GM18517 (cell line): ENCODE data around the gene SLC29A2.
"Not testable (repeated sequence)": the region's sequence is repeated elsewhere in the genome, so short reads cannot be mapped to it uniquely, and the experiment has no call there.

Experiments
- ATAC-seq: cut with Tn5 transposase; IDR thresholded peaks from one replicate; pipeline ENCODE4 v1.9.1; 2021; ENCODE audit warnings: mild to moderate bottlenecking, moderate library complexity; ENCODE audit not compliant: unreplicated experiment

Gene SLC29A2

DNA sequence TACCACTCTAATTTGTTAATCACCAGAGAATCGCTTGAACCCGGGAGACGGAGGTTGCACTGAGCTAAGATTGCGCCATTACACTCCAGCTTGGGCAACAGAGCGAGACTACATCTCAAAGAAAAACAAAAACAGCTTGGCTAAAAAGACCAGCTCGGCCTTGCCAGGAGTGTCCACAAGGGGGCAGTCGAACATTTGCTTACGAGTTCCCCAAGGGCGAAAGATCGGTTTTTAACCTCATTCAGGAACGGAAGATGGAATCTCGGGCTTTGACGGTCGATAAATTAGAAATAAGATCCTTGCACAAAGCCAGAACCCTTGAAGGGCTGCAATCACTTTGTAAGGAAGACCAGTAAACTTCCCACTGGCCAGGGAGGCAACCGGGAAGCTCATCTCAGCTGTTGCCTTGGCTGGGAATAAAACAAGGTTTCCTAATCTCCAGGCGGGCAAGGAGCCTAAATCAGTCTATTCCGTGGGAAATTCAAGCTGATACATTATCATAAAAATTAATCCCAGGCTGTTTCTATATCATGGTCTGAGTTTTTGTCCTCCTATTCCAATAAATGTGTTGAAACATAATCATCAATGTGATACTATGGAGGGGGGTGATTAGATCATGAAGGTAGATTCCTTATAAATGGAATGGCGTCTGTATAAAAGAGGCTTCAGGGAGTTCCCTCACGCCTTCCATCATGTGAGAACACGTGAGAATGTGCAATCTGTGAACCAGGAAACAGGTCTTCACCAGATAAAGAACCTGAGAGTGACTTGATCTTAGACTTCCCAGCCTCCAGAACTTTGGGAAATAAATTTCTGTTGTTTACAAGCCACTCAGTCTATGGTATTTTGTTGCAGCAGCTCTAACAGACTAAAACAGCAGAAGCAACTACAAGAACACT is 14.9 kb upstream of the SLC29A2 start:
- peak; percentile 55 for ATAC-seq

DNA sequence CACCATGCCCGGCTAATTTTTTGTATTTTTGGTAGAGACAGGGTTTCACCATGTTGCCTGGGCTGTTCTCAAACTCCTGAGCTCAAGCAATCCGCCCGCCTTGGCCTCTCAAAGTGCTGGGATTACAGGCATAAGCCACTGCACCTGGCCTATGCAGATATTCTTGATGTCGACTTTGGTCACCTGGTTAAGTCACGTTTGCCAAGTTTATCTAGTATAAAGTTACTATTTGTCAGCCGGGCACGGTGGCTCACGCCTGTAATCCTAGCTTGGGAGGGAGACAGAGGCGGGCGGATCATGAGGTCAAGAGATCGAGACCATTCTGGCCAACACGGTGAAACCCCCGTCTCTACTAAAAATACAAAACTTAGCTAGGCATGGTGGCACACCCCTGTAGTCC is 12.8 kb upstream of the SLC29A2 start:
- not testable (repeated sequence) for ATAC-seq

DNA sequence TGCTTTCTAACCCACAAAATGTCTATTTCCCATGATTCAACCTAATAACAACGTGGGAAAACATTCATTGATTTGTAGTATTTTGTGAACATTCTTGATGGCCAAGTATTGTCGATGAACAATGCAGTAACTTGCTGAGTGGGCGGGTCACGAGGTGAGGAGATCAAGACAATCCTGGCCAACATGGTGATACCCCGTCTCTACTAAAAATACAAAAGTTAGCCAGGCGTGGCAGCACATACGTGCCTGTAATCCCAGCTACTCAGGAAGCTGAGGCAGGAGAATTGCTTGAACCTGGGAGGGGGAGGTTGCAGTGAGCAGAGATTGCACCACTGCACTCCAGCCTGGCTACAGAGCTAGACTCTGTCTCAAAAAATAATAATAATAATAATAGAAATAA is 8.7 kb upstream of the SLC29A2 start:
- ATAC-seq: not testable (repeated sequence)

DNA sequence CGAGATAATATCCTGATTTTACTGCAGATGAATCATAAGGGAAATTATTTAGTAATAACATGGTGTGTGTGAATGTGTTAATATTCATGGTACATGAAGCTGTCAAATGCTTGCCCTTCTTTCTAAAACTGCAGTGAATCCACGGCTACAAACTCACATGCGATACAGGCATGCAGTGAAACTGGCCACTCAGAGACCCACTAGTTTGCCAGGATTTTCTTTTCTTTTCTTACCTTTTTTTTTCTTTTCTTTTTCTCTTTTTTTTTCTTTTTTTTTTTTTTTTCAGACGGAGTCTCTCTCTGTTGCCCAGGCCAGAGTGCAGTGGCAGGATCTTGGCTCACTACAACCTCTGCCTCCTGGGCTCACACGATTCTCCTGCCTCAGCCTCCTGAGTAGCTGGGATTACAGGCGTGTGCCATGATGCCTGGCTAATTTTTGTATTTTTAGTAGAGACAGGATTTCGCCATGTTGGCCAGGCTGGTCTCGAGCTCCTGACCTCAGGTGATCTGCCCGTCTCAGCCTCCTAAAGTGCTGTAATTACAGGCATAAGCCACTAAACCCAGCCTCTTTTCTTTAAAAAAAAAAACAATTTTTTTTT is 2.2 kb upstream of the SLC29A2 start:
- not testable (repeated sequence) for ATAC-seq

DNA sequence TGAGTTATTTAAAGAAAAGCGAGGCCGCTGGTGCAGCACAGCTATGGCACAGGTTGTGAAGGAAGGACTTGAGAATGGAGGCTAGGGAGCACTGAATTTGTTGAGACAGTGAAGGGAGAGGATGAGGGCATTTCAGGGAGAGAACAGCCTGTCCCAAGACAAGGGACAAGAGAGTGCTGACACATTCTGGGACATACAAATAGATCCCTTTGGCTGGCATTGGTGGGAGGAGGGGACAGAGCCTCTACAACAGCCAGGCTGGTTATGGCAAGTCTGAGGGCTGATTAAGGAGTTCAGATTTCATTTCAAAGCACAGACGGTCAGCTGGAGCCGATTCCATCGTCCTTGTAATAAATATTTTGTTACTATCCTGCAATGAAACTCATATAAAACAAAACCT is 1.7 kb upstream of the SLC29A2 start:
- ATAC-seq: no peak

DNA sequence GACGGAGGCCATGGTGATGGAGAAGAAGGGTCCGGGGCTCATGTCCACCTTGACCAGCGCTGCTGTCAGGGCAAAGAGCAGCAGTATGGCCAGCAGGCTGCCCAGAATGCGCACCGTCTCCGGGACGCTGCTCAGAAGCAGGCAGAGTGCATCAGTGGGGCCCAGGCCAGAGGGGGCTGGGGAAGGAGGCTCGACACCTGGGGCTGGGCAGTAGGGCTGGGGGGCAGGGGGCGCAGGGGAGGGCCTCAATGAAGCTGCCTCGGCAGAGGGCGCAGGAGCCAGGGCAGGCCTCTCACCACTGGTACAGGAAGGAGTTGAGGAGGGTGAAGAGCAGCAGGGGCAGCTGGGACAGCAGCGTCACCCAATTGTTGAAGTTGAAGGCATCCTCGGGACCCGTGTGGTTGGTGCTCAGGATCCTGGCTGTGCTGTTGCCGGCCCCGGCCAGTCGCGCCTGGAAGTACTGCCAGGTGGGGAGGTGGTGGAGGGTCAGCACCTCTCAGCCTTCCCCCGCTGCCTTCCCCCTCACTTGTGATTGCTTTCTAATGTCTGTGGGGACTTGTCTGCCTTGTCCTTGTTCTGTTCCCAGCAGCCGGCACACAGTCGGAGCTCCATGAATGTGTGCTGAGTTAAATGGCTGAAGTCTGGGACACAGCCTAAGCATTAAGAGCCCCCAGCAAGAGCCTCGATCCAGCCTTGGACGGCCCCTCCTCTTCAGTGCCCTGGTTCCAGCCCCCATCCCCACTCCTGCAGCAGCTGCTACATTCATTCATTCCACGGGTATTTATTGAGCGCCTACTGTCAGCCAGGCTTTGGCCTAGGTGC is 2.3 kb downstream of the SLC29A2 start:
- no peak for ATAC-seq

DNA sequence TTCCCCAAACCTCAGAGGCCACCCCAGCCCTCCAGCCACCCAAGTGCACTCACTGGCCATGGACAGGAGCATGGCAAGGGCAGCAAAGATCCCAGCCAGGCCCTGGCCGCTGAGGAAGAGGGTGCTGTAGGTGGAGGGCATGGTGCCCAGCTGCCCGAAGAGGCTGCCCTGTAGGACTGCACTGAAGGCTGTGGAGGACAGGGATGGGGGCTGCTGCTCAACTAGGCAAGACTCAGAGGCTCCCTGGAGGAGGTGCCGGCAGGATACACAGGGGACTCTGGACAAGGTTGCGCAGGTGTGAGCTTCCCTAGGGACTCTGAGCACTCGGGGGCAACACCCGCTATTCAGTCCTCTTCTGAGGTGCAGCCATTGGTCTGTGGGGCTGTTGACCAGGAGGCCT is 3.1 kb downstream of the SLC29A2 start:
- ATAC-seq: no peak

DNA sequence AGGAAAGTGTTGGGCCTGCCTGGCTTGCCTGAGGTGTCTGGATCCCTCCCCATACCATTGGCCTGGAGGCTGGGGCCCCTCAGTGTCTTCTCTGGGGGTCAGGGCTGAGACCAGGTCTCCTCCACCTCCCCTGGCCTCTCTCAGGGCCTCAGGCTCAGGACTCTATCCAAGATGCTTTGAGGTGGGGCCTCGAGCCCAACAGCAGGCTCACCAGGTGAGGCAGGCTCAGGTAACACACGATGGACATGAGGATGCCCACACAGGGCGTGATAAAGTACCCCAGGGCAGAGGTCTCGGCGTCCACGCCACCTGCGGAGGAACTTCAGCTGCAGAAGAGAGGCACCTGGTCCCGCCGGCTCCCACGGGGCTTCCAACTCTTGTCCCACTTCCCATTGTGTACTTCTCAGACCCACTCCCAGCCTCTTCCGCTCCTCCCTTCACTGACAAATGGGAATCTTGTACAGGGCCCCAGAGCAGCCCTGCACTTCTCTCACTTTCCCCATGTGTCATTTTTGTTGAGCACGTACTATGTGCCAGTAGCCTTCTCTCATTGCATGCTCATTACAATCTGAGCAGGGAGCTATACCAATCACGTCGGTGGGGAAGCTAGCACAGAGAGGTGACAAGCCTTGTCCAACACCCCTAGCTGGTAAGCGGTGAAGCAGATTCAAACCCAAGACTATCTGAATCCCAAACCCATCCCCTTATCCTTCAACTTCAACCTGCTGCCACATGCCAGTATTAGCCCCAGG is 3.8 kb downstream of the SLC29A2 start:
- ATAC-seq: no peak

DNA sequence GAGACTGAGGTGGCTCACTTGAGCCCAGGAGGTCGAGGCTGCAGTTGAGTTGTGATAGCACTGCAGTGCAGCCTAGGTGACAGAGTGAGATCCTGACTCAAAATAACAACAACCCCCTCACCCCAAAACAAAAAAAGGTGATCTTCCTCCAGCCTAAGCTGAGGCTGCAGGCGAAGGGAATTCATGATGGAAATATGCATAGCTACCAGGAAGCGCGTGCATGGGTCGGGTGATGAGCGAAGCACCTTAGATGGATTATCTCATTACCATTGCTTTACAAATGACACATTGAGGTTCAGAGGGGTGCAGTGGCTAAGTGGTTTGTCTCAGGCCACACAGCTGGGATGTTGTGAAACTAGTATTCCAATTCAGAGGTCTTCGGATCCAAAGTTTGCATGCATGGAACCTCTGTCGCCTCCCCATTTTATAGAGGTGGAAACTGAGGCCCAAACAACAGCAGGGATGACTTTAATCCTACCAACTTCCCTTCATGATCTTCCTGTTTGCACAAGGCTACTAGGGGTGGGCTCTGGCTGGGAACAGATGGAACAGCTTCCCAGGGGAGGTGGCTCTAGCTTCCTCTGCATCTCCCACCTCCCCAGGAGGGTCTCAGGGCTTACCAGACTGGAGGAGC is 4.6 kb downstream of the SLC29A2 start:
- ATAC-seq: no peak

DNA sequence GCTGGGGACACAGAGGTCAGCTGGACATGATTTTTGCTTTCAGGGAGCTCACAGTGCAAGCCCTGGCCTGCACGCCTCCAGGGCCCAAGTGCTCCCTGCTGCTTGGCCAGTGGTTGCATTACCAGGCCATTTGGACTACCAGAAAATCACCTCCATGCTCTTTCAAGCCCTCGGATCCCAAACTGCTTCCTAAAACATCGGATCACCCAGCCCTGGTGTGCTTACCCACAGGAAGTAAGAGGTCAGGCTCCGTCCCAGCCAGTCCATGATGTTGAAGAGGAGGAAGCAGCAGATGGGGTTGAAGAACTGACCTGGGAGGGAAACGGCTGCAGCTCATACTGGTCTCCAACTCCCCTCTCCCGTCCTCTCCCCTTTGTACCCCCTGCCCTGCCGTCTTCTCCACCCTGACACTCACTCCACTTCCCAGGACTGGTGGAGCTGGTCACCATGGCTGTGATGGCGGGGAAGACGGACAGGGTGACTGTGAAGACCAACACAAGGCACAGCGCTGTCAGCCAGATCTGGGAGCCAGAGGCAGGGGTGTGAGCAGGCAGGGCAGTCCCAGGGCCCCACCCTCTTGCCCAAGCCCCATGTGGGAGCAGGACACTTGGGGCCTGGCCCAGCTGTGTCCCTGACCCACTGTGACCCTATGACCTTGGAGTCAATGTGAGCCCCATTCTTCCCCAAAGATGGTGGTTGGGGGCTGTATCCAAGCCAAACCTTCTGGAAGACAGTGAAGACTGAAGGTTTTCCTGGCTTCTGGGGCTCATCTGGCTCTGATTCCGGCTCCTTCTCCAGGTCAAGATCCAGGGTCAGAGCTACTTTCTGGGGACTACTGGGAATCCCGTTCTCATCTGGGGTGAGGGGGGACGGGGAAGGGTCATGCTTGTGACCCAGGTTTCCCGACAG is 5.6 kb downstream of the SLC29A2 start:
- ATAC-seq: no peak

DNA sequence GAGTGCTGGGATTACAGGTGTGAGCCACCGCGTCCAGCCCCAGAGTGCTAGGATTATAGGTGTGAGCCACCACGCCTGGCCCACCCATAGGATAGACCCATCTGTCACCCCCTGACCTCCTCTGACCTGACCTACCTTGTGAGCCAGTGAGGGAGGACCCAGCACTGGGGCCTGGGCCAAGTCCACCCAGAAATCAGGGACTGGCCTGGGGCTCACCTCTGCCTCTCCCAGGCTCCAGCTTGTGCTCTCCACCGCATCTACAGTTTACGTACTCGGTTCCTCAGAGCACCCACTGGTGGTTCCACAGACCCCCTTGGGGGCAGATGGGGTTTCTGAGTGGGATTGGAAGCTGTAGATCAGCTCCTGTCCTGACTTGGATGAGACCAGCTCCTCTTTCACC is 6.4 kb downstream of the SLC29A2 start:
- ATAC-seq: no peak

DNA sequence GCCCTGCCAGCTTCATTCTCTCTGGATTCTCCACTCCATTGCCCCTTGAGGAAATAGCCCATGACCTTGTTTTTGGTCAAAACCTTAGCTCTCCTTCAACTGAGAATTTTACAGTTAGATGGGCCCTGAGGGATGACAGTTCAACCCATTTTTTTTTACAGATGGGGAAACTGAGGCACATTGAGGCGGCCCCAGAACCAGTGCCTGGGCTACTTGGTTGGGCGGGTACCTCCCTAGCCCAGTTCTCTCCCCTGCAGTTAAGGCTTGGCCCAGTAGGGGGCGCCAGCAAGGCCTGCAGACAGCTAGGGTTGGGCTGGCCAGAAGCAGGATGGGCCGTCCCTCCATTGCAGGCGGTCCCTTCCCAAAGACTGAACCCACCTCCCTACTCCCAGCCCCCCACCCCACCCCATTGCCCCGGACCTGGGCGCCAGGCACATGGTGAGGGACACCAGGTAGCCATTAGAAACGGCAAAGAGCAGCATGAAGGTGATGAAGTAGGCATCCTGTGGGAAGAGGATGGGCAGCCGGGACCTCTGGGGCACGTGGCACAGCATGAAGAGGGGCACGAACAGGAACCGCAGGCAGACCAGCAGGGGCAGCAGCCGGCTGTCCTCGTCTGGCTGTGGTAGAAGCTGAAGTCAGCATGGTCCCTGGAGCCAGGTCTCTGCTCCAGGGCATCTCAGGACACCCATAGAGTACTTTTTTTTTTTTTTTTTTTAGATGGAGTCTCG is 7.6 kb downstream of the SLC29A2 start:
- ATAC-seq: no peak

DNA sequence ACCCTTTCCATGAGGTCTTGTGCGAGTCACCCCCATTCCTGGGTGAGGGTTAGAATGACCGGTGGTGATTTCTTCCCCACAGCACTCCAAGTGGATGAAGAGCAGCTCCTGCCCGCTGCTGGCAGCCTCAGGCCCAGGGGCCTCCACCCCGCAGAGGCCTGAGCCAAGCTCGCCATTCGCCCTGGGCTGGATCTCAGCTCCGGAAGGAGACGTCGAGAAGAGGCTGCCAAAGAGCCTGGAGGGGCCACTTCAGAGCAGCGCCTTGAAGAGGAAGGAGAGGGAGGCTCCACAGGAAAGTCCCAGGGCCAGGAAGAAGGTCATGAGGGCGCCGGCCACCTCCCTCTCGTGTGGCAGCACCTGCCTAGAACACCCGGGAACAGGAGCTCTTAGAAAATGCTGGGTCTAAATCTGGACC is 8.4 kb downstream of the SLC29A2 start:
- no peak for ATAC-seq

DNA sequence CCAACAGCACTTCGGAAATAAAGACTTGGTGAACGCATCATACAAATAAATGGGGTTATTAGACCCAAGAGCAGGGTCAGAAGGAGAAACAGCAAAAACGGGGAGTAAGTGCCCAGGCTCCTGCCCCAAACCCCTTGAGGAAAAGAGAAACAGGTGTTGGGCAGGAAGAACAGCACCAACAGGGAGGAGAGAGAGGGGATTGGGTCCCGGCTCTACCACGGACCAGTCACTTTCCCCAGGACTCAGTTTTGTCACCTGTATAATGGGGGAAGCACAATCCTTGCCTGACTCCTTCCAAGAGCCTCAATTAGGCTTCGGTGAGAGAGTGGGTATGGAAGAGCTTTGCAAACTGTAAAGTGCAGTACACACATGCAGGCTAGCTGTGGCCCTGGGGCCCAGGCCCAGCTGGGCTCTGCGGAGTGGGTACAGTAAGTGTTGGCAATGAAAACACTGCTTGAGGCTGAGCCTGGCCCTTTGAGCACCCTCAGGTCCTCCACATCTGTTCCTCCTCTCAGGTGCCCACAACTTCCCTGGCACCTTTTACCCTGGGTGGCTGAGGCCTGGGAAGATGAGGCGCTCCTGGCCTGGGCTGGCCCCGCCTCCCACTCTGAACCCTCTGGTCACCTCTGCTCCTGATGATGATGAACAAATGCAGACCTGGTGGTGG is 8.9 kb downstream of the SLC29A2 start:
- no peak for ATAC-seq

DNA sequence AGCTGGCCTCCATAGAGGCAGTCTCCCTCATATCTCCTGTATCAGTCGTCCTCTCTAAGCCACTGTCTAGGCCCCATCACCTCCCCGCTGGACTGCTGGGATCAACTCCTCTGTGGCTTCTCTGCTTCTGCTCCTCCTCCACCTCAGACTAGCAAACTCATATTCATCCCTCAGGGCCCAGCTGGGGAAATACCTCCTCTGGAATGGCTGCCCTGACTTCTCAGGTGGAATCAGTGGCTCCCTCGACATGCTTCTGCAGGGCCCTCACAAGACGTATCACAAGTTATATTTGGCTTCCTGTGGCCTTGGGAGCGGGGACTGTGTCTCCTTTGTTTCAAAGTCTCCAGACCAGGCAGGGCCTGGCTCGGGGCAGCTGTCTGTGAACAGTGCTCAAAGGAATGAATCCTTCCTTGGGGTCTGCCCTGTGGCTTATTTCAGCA is 10.0 kb downstream of the SLC29A2 start:
- ATAC-seq: no peak

DNA sequence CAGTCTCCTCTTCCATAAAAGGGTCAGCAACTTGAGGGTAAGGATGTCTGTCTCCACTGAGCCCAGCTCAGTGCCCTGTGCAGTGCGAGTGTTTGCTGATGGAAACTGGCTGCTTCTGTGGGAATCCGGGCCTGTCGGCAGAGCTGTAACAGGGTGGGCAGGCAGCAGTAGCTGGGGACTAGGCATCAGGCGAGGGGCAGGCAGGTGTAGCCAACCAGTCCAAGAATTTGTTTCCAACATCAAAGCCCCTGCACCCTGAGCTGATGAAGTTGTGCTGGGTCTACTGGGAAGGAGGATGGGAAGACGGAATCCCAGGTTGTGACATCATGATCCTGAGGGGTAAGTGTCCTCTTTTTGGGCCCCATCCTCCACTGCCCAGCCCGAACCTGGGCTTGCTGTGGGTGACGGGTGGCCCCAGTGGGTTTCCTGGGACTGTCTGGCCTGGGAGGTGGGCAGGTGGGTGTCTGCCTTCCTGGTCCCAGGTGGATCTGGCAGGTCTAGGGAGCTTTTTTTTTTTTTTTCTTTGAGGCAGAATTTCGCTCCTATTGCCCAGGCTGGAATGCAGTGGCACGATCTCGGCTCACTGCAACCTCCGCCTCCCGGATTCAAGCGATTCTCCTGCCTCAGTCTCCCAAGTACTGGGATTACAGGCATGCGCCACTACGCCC is 11.0 kb downstream of the SLC29A2 start:
- ATAC-seq: no peak

DNA sequence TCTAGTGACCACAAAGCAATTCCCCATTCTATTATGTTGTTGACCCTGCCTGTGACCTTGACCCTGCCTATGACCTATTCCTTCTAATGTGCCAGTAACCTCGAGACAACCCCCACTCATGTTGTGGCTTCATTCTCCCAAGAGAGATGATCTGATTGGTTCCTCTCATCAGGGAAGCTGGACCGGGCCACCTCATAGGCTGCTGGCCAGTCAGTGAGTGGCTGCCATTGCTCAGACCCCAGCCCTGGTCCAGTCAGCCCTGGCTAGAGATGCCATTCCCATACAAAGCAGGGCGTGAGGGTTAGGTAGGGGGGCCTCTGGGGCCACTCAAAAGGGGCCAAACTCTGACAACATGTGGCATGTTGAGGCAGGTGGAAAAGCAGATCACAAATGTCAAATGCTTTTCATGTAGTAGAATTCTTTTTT is 11.9 kb downstream of the SLC29A2 start:
- no peak for ATAC-seq
